Measurements from ENCODE around the gene HORMAD2. TPM values are rescaled to one million over a fixed set of nuclear protein-coding genes. Genes with fewer than 3 reads are reported as not detected.

HORMAD2 gene
- total and polyA plus RNA-seq, 2 donors (not counting 1 experiment from before 2014, with no cell fraction given), result not detected

DNA sequence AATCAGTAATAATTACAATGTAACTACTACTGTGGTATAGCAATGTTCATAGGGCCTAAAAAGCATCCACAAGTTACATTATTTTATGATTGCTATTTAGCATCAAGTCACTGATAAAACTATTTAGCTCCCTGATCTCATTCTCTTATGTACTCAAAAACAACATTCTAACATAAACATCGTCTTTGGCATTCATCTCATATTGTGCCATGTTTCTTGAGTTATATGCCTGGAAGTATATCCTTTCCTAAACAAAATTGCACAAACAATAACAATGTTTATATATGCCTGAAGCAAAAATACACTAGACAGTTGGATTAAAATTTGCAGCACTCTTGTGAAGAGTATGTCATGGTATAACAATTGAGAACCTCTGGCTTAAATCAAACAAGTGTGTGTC, 34.1 kb downstream of the HORMAD2 start:
- H4K20me1 ChIP-seq (ENCODE audit: control insufficient read depth, extremely low read depth, insufficient read depth, low read length), result no peaks in the 10 kb centered on the region
- H2AFZ ChIP-seq (ENCODE audit: low read length), result no peak overlapping the region
- no peaks in the 10 kb centered on the region for H3K36me3 ChIP-seq (ENCODE audit: control insufficient read depth, insufficient read depth, low read length)
- H3K9me3 ChIP-seq (ENCODE audit: control insufficient read depth, insufficient read depth, low read depth, low read length), result no peaks in the 10 kb centered on the region
- H3K4me3 ChIP-seq (replicated peaks in 1 of 4; ENCODE audit: control extremely low read depth in 1 of 4, insufficient read depth in 1 of 4, low read depth in 3 of 4, low read length in 4 of 4), result no peak overlapping the region
- no peak overlapping the region for H3K9ac ChIP-seq (ENCODE audit: insufficient read depth, low read length)
- H3K4me2 ChIP-seq (ENCODE audit: extremely low read depth, insufficient read depth, low read length), result no peak overlapping the region
- no peaks in the 10 kb centered on the region for H3K79me2 ChIP-seq (ENCODE audit: control insufficient read depth, insufficient read depth, low read length)
- peaks cover 7% of the 10 kb centered on the region for H3K4me1 ChIP-seq (ENCODE audit: control insufficient read depth, extremely low read depth, insufficient read depth, low read length)
- peak in 1 of 2 donors; percentile 68 for DNase-seq (ENCODE audit: low read depth in 2 of 2)
- H3K27me3 ChIP-seq (ENCODE audit: control insufficient read depth, insufficient read depth, low read length), result no peaks in the 10 kb centered on the region
- no peak for TF ChIP-seq EZH2 (IDR thresholded peaks at IDR 0.05; ENCODE audit: low read length, missing control alignments)
- TF ChIP-seq, protein P1, sequence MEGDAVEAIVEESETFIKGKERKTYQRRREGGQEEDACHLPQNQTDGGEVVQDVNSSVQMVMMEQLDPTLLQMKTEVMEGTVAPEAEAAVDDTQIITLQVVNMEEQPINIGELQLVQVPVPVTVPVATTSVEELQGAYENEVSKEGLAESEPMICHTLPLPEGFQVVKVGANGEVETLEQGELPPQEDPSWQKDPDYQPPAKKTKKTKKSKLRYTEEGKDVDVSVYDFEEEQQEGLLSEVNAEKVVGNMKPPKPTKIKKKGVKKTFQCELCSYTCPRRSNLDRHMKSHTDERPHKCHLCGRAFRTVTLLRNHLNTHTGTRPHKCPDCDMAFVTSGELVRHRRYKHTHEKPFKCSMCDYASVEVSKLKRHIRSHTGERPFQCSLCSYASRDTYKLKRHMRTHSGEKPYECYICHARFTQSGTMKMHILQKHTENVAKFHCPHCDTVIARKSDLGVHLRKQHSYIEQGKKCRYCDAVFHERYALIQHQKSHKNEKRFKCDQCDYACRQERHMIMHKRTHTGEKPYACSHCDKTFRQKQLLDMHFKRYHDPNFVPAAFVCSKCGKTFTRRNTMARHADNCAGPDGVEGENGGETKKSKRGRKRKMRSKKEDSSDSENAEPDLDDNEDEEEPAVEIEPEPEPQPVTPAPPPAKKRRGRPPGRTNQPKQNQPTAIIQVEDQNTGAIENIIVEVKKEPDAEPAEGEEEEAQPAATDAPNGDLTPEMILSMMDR (conservative IDR thresholded peaks at IDR 0.05 in 1 of 2, IDR thresholded peaks at IDR 0.05 in 1 of 2; ENCODE audit: low read depth in 1 of 2, low read length in 2 of 2), result no peak
- no peak overlapping the region for H3K27ac ChIP-seq (ENCODE audit: insufficient read depth, low read length)

DNA sequence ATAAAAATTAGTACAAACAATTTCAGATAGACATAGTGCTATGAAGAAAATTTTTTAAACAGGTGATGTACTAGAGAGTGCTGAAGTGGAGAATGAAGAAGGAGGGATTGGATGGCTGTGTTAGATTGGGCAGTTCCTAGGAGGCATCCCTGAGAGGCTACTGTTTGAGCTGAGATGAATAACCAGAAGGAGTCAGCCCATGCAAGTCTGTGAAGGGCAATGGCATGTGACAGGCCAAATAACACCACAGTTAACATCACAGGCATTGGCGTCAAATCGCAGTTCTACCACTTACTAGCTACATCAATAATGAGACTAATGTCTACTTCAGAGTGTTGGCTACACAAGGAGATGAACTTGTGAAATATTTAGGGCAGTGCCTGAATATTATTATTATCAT, 35.4 kb downstream of the HORMAD2 start:
- H3K4me3 ChIP-seq (replicated peaks in 1 of 4; ENCODE audit: control extremely low read depth in 1 of 4, insufficient read depth in 1 of 4, low read depth in 3 of 4, low read length in 4 of 4), result no peak overlapping the region
- H3K9ac ChIP-seq (ENCODE audit: insufficient read depth, low read length), result no peak overlapping the region
- peaks cover 7% of the 10 kb centered on the region for H3K4me1 ChIP-seq (ENCODE audit: control insufficient read depth, extremely low read depth, insufficient read depth, low read length)
- H4K20me1 ChIP-seq (ENCODE audit: control insufficient read depth, extremely low read depth, insufficient read depth, low read length), result no peaks in the 10 kb centered on the region
- no peaks in the 10 kb centered on the region for H3K27me3 ChIP-seq (ENCODE audit: control insufficient read depth, insufficient read depth, low read length)
- H3K9me3 ChIP-seq (ENCODE audit: control insufficient read depth, insufficient read depth, low read depth, low read length), result no peaks in the 10 kb centered on the region
- no peak overlapping the region for H3K27ac ChIP-seq (ENCODE audit: insufficient read depth, low read length)
- no peaks in the 10 kb centered on the region for H3K79me2 ChIP-seq (ENCODE audit: control insufficient read depth, insufficient read depth, low read length)
- no peaks in the 10 kb centered on the region for H3K36me3 ChIP-seq (ENCODE audit: control insufficient read depth, insufficient read depth, low read length)
- TF ChIP-seq EZH2 (IDR thresholded peaks at IDR 0.05; ENCODE audit: low read length, missing control alignments), result no peak
- TF ChIP-seq, protein P1 (conservative IDR thresholded peaks at IDR 0.05 in 1 of 2, IDR thresholded peaks at IDR 0.05 in 1 of 2; ENCODE audit: low read depth in 1 of 2, low read length in 2 of 2), result no peak
- H3K4me2 ChIP-seq (ENCODE audit: extremely low read depth, insufficient read depth, low read length), result no peak overlapping the region
- H2AFZ ChIP-seq (ENCODE audit: low read length), result no peak overlapping the region
- DNase-seq (ENCODE audit: low read depth in 2 of 2), result no peak

DNA sequence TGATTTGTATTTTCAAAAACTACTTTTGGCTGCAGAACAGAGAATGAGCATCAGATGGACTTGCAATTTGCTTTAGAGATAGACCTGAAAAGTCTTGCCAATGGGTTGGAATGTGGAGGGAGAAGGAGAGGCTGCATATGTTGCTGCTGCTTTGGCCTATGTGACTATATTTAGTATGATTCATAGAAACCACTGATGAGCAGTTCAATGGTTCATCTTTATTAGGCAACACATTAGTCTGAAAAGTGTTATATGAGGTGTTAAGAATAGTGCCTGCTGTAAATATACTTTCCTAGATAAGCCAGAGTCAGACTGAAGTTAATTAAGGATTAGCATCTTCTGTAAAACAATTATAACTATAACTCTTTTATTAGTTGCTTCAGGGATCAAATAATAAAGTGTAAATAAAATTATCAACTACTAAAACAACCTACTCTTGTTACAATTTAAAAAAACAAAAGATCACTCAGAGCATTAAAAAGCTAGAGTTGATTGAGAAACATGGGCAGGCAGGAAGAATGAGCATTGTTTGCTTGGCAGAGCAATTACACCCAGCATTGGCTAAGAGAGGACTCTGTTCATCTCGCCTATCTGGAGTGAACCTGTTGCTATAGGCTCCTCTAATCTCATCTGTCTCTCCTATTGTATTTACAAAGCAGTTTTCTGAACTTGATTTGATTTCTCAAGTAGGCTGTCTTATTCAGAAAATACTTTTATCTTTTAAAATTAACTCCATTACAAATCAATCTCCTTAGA, 36.3 kb downstream of the HORMAD2 start:
- Histone ChIP-seq H3K79me2 (ENCODE audit: control insufficient read depth, insufficient read depth, low read length) (no peaks in the 10 kb centered on the region), H3K27ac (ENCODE audit: insufficient read depth, low read length) (no peak overlapping the region), H3K4me3 (replicated peaks in 1 of 4; ENCODE audit: control extremely low read depth in 1 of 4, insufficient read depth in 1 of 4, low read depth in 3 of 4, low read length in 4 of 4) (no peak overlapping the region), H3K9ac (ENCODE audit: insufficient read depth, low read length) (no peak overlapping the region), H4K20me1 (ENCODE audit: control insufficient read depth, extremely low read depth, insufficient read depth, low read length) (no peaks in the 10 kb centered on the region), H3K36me3 (ENCODE audit: control insufficient read depth, insufficient read depth, low read length) (no peaks in the 10 kb centered on the region), H3K27me3 (ENCODE audit: control insufficient read depth, insufficient read depth, low read length) (no peaks in the 10 kb centered on the region), H3K4me1 (ENCODE audit: control insufficient read depth, extremely low read depth, insufficient read depth, low read length) (peaks cover 7% of the 10 kb centered on the region), H3K9me3 (ENCODE audit: control insufficient read depth, insufficient read depth, low read depth, low read length) (no peaks in the 10 kb centered on the region), H2AFZ (ENCODE audit: low read length) (no peak overlapping the region), H3K4me2 (ENCODE audit: extremely low read depth, insufficient read depth, low read length) (no peak overlapping the region)
- peak; percentile 45 to 81 for DNase-seq (ENCODE audit: low read depth in 2 of 2)
- TF ChIP-seq EZH2 (IDR thresholded peaks at IDR 0.05; ENCODE audit: low read length, missing control alignments), result no peak
- TF ChIP-seq, protein P1 (conservative IDR thresholded peaks at IDR 0.05 in 1 of 2, IDR thresholded peaks at IDR 0.05 in 1 of 2; ENCODE audit: low read depth in 1 of 2, low read length in 2 of 2), result no peak
